HCT116 (cell line): ENCODE results near the gene SF3B6. TPM values are rescaled to one million over a fixed set of nuclear protein-coding genes. Genes with fewer than 3 reads are reported as not detected.

Experiments
- ATAC-seq: fragments of 200-7000 bp; cut with Tn5 transposase; 2 replicates; pipeline ENCODE4 v1.9.1; 2020; ENCODE audit warnings: mild to moderate bottlenecking, moderate library complexity
- BruUV-seq: library from RNA; stranded (reverse); fragments of 400-500 nt; replicated peaks from 2 replicates; lab custom pipeline; 2021; lab: Mats Ljungman, UMichigan
- CTCF ChIA-PET: fragments of 300-600 bp; sonication (Branson Sonifier 250); formaldehyde crosslinking; loops from one replicate; lab custom pipeline; 2021; ENCODE audit warnings: antibody characterized with exemption; lab: Charles Lee
- POLR2A ChIA-PET: fragments of 300-600, 350-600 bp; sonication (Branson Sonifier 250); formaldehyde crosslinking; loops from one replicate; lab custom pipeline; 2021; ENCODE audit warnings: antibody characterized with exemption; lab: Charles Lee
- RAD21 ChIA-PET, 2 experiments: fragments of 300-600 bp; sonication (Branson Sonifier 250); formaldehyde crosslinking; loops; one replicate each; lab custom pipeline; 2023; ENCODE audit warnings: low total read pairs in 2 of 2; ENCODE audit not compliant: uncharacterized antibody in 2 of 2, unreplicated experiment in 2 of 2, low non-redundant PET in 1 of 2; lab: Charles Lee
- DNase-seq: peaks from one replicate; pipeline ENCODE4 v3.0.0-alpha.2; 2010; ENCODE audit warnings: low read depth, low spot score
- H2AFZ ChIP-seq: fragments of 200-600 bp; shearing (Covaris generic), sonication (generic); 2 replicates; pipeline ENCODE4 v1.6.1; 2017; ENCODE audit warnings: low read depth, mixed run types, mixed read lengths, antibody characterized with exemption, low read length; ENCODE audit not compliant: poor library complexity, severe bottlenecking
- H3K27ac ChIP-seq: 2 replicates; pipeline ENCODE4 v1.5.1; 2012; ENCODE audit warnings: low read depth, low read length
- H3K27me3 ChIP-seq: fragments of 200-600 bp; sonication (generic); 2 replicates; pipeline ENCODE4 v1.6.1; 2016; ENCODE audit warnings: mixed run types, low read length, mixed read lengths; ENCODE audit not compliant: insufficient read depth
- H3K36me3 ChIP-seq, 2 experiments: fragments of 200-500 bp in 1 of 2; fragments of 200-600 bp in 1 of 2; sonication (Bioruptor generic) in 1 of 2; sonication (generic) in 1 of 2; 2 replicates each; pipeline versions ENCODE4 v1.5.1 to v1.6.1; 2014 to 2016; ENCODE audit warnings: low read length in 2 of 2, inconsistent platforms in 1 of 2, mixed read lengths in 1 of 2, mixed run types in 1 of 2; ENCODE audit not compliant: insufficient read depth in 2 of 2, control insufficient read depth in 1 of 2
- H3K4me1 ChIP-seq, 2 experiments: fragments of 200-600 bp in 1 of 2; sonication (generic) in 1 of 2; 2 replicates each; pipeline versions ENCODE4 v1.5.1 to v1.6.1; 2012 to 2017; ENCODE audit warnings: low read length in 2 of 2, inconsistent platforms in 1 of 2, mild to moderate bottlenecking in 1 of 2, mixed read lengths in 1 of 2, mixed run types in 1 of 2, moderate library complexity in 1 of 2; ENCODE audit not compliant: insufficient read depth in 2 of 2, control insufficient read depth in 1 of 2
- H3K4me2 ChIP-seq: fragments of 200-600 bp; sonication (generic); 2 replicates; pipeline ENCODE4 v1.6.1; 2017; ENCODE audit warnings: mixed run types, low read length, mixed read lengths
- H3K4me3 ChIP-seq, 2 experiments: fragments of 200-600 bp in 1 of 2; sonication (generic) in 1 of 2; replicated peaks in 1 of 2; 2 replicates each; pipeline ENCODE4 v1.5.1; 2011 to 2016; ENCODE audit warnings: low read length in 2 of 2, control low read depth in 1 of 2, low read depth in 1 of 2, mild to moderate bottlenecking in 1 of 2, mixed read lengths in 1 of 2, mixed run types in 1 of 2
- H3K79me2 ChIP-seq: fragments of 200-600 bp; sonication (generic); 2 replicates; pipeline ENCODE4 v1.6.1; 2017; ENCODE audit warnings: mild to moderate bottlenecking, mixed run types, low read length, moderate library complexity, mixed read lengths; ENCODE audit not compliant: insufficient read depth
- H3K9ac ChIP-seq: fragments of 200-600 bp; sonication (generic); 2 replicates; pipeline ENCODE4 v1.6.1; 2016; ENCODE audit warnings: low read length, mixed read lengths
- H3K9me2 ChIP-seq: fragments of 200-600 bp; sonication (generic), shearing (Covaris generic); 2 replicates; pipeline ENCODE4 v1.6.1; 2017; ENCODE audit warnings: mixed run types, mild to moderate bottlenecking, moderate library complexity; ENCODE audit not compliant: insufficient read depth
- H3K9me3 ChIP-seq, 2 experiments: fragments of 200-500 bp in 1 of 2; fragments of 200-600 bp in 1 of 2; sonication (Bioruptor generic) in 1 of 2; sonication (generic) in 1 of 2; 2 replicates each; pipeline ENCODE4 v1.6.1; 2014 to 2017; ENCODE audit warnings: low read length in 2 of 2, mixed read lengths in 2 of 2, inconsistent platforms in 1 of 2, low read depth in 1 of 2, mild to moderate bottlenecking in 1 of 2, mixed run types in 1 of 2, moderate library complexity in 1 of 2; ENCODE audit not compliant: control insufficient read depth in 1 of 2, insufficient read depth in 1 of 2
- H4K20me1 ChIP-seq: fragments of 200-600 bp; sonication (generic), shearing (Covaris generic); 2 replicates; pipeline ENCODE4 v1.6.1; 2017; ENCODE audit warnings: mixed run types, mild to moderate bottlenecking, moderate library complexity; ENCODE audit not compliant: insufficient read depth
- ATF3 ChIP-seq: IDR thresholded peaks from 2 replicates; pipeline ENCODE4 v1.6.1; 2012
- CBX3 ChIP-seq: IDR thresholded peaks from 2 replicates; pipeline ENCODE4 v1.6.1; 2012; ENCODE audit warnings: low read depth
- CEBPB ChIP-seq: IDR thresholded peaks from 2 replicates; pipeline ENCODE4 v1.6.1; 2012; ENCODE audit warnings: low read depth
- ELF1 ChIP-seq: IDR thresholded peaks from 2 replicates; pipeline ENCODE4 v1.6.1; 2012; ENCODE audit warnings: low read depth, borderline replicate concordance
- EZH2 ChIP-seq: fragments of 200-600 bp; sonication (generic); IDR thresholded peaks from 2 replicates; pipeline ENCODE4 v1.6.1; 2017; ENCODE audit warnings: antibody characterized with exemption, mixed run types
- EZH2phosphoT487 ChIP-seq: fragments of 200-600 bp; IDR thresholded peaks from 2 replicates; pipeline ENCODE4 v1.6.1; 2018; ENCODE audit warnings: antibody characterized with exemption, borderline replicate concordance
- JUND ChIP-seq: IDR thresholded peaks from 2 replicates; pipeline ENCODE4 v1.6.1; 2012
- MAX ChIP-seq: IDR thresholded peaks from 2 replicates; pipeline ENCODE4 v1.6.1; 2012
- POLR2A ChIP-seq: IDR thresholded peaks from 2 replicates; pipeline ENCODE4 v1.7.0; 2011; ENCODE audit warnings: borderline replicate concordance; ENCODE audit not compliant: insufficient read depth, insufficient read length; ENCODE audit errors: extremely low read depth
- POLR2AphosphoS5 ChIP-seq: IDR thresholded peaks from 2 replicates; pipeline ENCODE4 v1.6.1; 2011; ENCODE audit warnings: mild to moderate bottlenecking, low read depth, low read length, moderate library complexity
- RAD21 ChIP-seq: IDR thresholded peaks from 2 replicates; pipeline ENCODE4 v1.6.1; 2012; ENCODE audit warnings: low read depth, mild to moderate bottlenecking
- REST ChIP-seq: IDR thresholded peaks from 2 replicates; pipeline ENCODE4 v1.6.1; 2012; ENCODE audit warnings: low read depth
- SIN3A ChIP-seq: IDR thresholded peaks from 2 replicates; pipeline ENCODE4 v1.6.1; 2012; ENCODE audit warnings: low read depth
- SP1 ChIP-seq: IDR thresholded peaks from 2 replicates; pipeline ENCODE4 v1.6.1; 2012; ENCODE audit warnings: low read depth
- SRF ChIP-seq: IDR thresholded peaks from 2 replicates; pipeline ENCODE4 v1.6.1; 2012; ENCODE audit warnings: low read depth
- TCF7L2 ChIP-seq: IDR thresholded peaks from 2 replicates; pipeline ENCODE4 v1.7.0; 2011; ENCODE audit warnings: borderline replicate concordance, inconsistent platforms; ENCODE audit not compliant: insufficient read depth, insufficient read length; ENCODE audit errors: extremely low read depth
- YY1 ChIP-seq: IDR thresholded peaks from 2 replicates; pipeline ENCODE4 v1.6.1; 2011; ENCODE audit warnings: low read length, low read depth, moderate library complexity, mild to moderate bottlenecking; ENCODE audit not compliant: insufficient replicate concordance; ENCODE audit errors: extremely low read depth
- ZBTB33 ChIP-seq: IDR thresholded peaks from 2 replicates; pipeline ENCODE4 v1.6.1; 2011; ENCODE audit warnings: mild to moderate bottlenecking, low read length, moderate library complexity; ENCODE audit not compliant: insufficient replicate concordance; ENCODE audit errors: extremely low read depth
- ZFX ChIP-seq: fragments of 450-650 bp; IDR thresholded peaks from 2 replicates; pipeline ENCODE4 v1.6.1; 2017
- ZNF274 ChIP-seq: fragments of 200-500 bp; sonication (Bioruptor generic); IDR thresholded peaks from 2 replicates; pipeline ENCODE4 v1.6.1; 2014; ENCODE audit warnings: mild to moderate bottlenecking, low read depth, low read length, inconsistent platforms
- intact Hi-C: fragments of 100-400 bp; cut with micrococcal nuclease; formaldehyde crosslinking; loops from 2 replicates; pipeline ENCODE4 v1.10.0; 2022
- total RNA-seq: library from RNA; stranded (reverse); gene quantifications from one replicate; pipeline ENCODE4 v1.2.1, GENCODE V29; 2021; ENCODE audit not compliant: unreplicated experiment

SF3B6 gene
- total RNA-seq, 1 experiment from 2014 or later: 129 TPM

- no peaks in the 10 kb centered on the region for H3K79me2 ChIP-seq
- H3K36me3 ChIP-seq: no peaks in the 10 kb centered on the region; a peak in 1 of 4 replicates
- H3K9me3 ChIP-seq: no peaks in the 10 kb centered on the region
- no peaks in the 10 kb centered on the region for H3K9me2 ChIP-seq
- peak; percentile 74 for DNase-seq
- ChIA-PET POLR2A (interaction anchor here (0.7 to 3.3 kb wide), 9 partner anchors 8 to 260 kb away, joined by 3 to 19 read pairs (median 5); partner anchors contain the start of genes ATAD2B, FAM228B, SF3B6 and WDCP), CTCF (interaction anchor here (1.0 to 3.4 kb wide), 14 partner anchors 8 to 300 kb away, joined by 3 to 29 read pairs (median 5); partner anchors contain the start of genes ATAD2B, SF3B6 and WDCP), RAD21 (interaction anchor here (1.0 to 1.8 kb wide), 2 partner anchors 157 to 158 kb away, joined by 5 to 9 read pairs; partner anchors contain the start of gene ATAD2B (in 2 of the 2))
- no TSS peak for BruUV-seq
- H3K4me2 ChIP-seq: peak within 1 kb of the TSS; percentile 83
- H2AFZ ChIP-seq: peak within 1 kb of the TSS; percentile 88
- H3K4me1 ChIP-seq: peaks cover 11 to 20% of the 10 kb centered on the region in 2 experiments
- ATAC-seq: peak; percentile 91
- peak within 1 kb of the TSS; percentile 71 to 72 for H3K4me3 ChIP-seq
- H4K20me1 ChIP-seq: no peaks in the 10 kb centered on the region
- intact Hi-C loops: loop anchor here (1.0 to 5.0 kb wide), 7 partner anchors 8 to 298 kb away; partner anchors contain the start of genes ATAD2B, FAM228B, PFN4 and SF3B6
- H3K27ac ChIP-seq: peak within 1 kb of the TSS; percentile 95
- H3K27me3 ChIP-seq: no peaks in the 10 kb centered on the region
- H3K9ac ChIP-seq: peak within 1 kb of the TSS; percentile 68
- TF ChIP-seq SRF: no peak
- no peak for TF ChIP-seq EZH2
- TF ChIP-seq SP1: no peak
- no peak for TF ChIP-seq SIN3A
- no peak for TF ChIP-seq ZBTB33
- TF ChIP-seq ZFX: peak; percentile 28; the same call in 1 of the 2 replicates
- TF ChIP-seq ATF3: no peak
- no peak for TF ChIP-seq EZH2phosphoT487
- TF ChIP-seq RAD21: no peak
- no peak for TF ChIP-seq TCF7L2
- TF ChIP-seq CEBPB: no peak
- TF ChIP-seq MAX: no peak
- TF ChIP-seq ZNF274: no peak
- no peak for TF ChIP-seq ELF1
- TF ChIP-seq YY1: peak; percentile 69
- no peak for TF ChIP-seq JUND
- TF ChIP-seq REST: no peak
- TF ChIP-seq POLR2A: peak; percentile 48
- peak; percentile 91 for TF ChIP-seq POLR2AphosphoS5
- TF ChIP-seq CBX3: no peak
These were observed 8.5 kb upstream of the SF3B6 start, which contains the start of gene TP53I3 for GRCh38 chr2:24084386-24085199. TSS of gene TP53I3 (minus strand) at chr2:24084834. CDS start at chr2:24084326, 508 bp downstream.
